ENCODE results near the gene PCDHA4. TPM values are rescaled to one million over a fixed set of nuclear protein-coding genes. Genes with fewer than 3 reads are reported as not detected.
"Not testable (repeated sequence)": the region's sequence is repeated elsewhere in the genome, so short reads cannot be mapped to it uniquely, and the experiment has no call there.

Gene PCDHA4
- total RNA-seq, 1 donor from 2014 or later = 9.7 TPM

DNA sequence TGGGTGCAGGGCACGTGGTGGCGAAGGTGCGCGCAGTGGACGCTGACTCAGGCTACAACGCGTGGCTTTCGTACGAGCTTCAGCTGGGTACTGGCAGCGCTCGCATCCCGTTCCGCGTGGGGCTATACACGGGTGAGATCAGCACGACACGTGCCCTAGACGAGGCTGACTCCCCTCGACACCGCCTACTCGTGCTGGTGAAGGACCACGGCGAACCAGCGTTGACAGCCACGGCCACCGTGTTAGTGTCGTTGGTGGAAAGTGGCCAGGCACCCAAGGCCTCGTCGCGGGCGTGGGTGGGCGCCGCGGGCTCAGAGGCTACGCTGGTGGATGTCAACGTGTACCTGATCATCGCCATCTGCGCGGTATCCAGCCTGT lies 10.2 kb upstream of the PCDHA4 start:
- Mint-ChIP-seq H3K4me1 (no peaks in the 10 kb centered on the region), H3K9me3 (peaks cover 44% of the 10 kb centered on the region), H3K27ac (no peak overlapping the region), H3K4me3 (no peak overlapping the region), H3K27me3 (ENCODE audit: insufficient read depth, low read depth) (no peaks in the 10 kb centered on the region), H3K36me3 (peaks cover 22% of the 10 kb centered on the region)
- H3K36me3 ChIP-seq = peaks cover 13% of the 10 kb centered on the region
- H3K79me2 ChIP-seq (ENCODE audit: low read depth) = no peaks in the 10 kb centered on the region
- TF ChIP-seq EZH2 (IDR thresholded peaks at IDR 0.05) (no peak), CTCF (IDR thresholded peaks at IDR 0.05) (no peak), EZH2phosphoT487 (IDR thresholded peaks at IDR 0.05) (no peak)
- H3K27me3 ChIP-seq = no peaks in the 10 kb centered on the region
- H2AFZ ChIP-seq (replicated peaks) = no peak overlapping the region
- no peak overlapping the region for H3K4me3 ChIP-seq
- no peak overlapping the region for H3K9ac ChIP-seq
- H3F3A ChIP-seq (ENCODE audit: low read depth) = no peaks in the 10 kb centered on the region
- no peak for DNase-seq (ENCODE audit: low spot score)
- H3K9me3 ChIP-seq (ENCODE audit: low read depth) = peaks cover 14% of the 10 kb centered on the region
- no peak overlapping the region for H3K4me2 ChIP-seq
- H4K20me1 ChIP-seq (ENCODE audit: low read depth) = no peaks in the 10 kb centered on the region
- no peaks in the 10 kb centered on the region for H3K4me1 ChIP-seq
- no peak overlapping the region for H3K27ac ChIP-seq

DNA sequence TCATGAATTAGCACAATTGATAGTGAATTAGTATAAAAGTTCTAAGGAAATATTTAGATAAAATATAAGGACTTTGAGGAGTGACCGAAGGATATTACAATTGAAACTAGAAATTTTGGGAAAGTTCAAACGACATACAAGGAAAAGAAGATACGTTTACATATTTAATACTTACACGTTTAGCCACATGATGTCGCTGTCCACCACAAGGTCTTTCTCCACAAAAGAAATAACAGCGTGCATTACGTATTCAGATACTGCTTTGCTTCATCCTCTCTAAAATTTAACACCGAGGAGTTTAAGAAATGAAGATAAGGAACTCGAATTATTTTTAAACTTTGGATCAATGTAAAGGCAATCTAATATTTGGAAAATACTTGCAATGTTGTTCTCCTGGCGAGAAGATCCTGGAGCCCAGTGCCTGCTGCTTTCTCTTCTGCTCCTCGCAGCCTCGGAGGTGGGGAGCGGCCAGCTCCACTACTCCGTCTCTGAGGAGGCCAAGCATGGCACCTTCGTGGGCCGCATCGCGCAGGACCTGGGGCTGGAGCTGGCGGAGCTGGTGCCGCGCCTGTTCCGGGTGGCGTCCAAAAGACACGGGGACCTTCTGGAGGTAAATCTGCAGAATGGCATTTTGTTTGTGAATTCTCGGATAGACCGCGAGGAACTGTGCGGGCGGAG lies 5.9 kb upstream of the PCDHA4 start, which contains the start of gene PCDHA3:
Gene PCDHA3, plus strand, starts transcription at position 242 of the 678 bp plus-strand sequence.
- Mint-ChIP-seq H3K27me3 (ENCODE audit: insufficient read depth, low read depth) (peaks cover 2% of the 10 kb centered on the region), H3K9me3 (peaks cover 41% of the 10 kb centered on the region), H3K4me1 (peaks cover 1% of the 10 kb centered on the region), H3K4me3 (no peak within 1 kb of the TSS), H3K36me3 (peaks cover 25% of the 10 kb centered on the region), H3K27ac (no peak within 1 kb of the TSS)
- H3F3A ChIP-seq (ENCODE audit: low read depth) = no peaks in the 10 kb centered on the region
- H3K9me3 ChIP-seq (ENCODE audit: low read depth) = peaks cover 9% of the 10 kb centered on the region
- no peaks in the 10 kb centered on the region for H3K79me2 ChIP-seq (ENCODE audit: low read depth)
- H3K9ac ChIP-seq = no peak within 1 kb of the TSS
- H4K20me1 ChIP-seq (ENCODE audit: low read depth) = no peaks in the 10 kb centered on the region
- H3K4me3 ChIP-seq = no peak within 1 kb of the TSS
- peaks cover 13% of the 10 kb centered on the region for H3K36me3 ChIP-seq
- H2AFZ ChIP-seq (replicated peaks) = no peak within 1 kb of the TSS
- DNase-seq (ENCODE audit: low spot score) = no peak
- no peak within 1 kb of the TSS for H3K4me2 ChIP-seq
- H3K27me3 ChIP-seq = no peaks in the 10 kb centered on the region
- no peak within 1 kb of the TSS for H3K27ac ChIP-seq
- TF ChIP-seq EZH2phosphoT487 (IDR thresholded peaks at IDR 0.05) = no peak
- TF ChIP-seq CTCF (IDR thresholded peaks at IDR 0.05) = peak; percentile 4
- no peaks in the 10 kb centered on the region for H3K4me1 ChIP-seq

GRCh38 chr5:140801494-140801841 lies 5.4 kb upstream of the PCDHA4 start:
- TF ChIP-seq EZH2 (IDR thresholded peaks at IDR 0.05) (no peak), EZH2phosphoT487 (IDR thresholded peaks at IDR 0.05) (no peak), CTCF (IDR thresholded peaks at IDR 0.05) (no peak)

DNA sequence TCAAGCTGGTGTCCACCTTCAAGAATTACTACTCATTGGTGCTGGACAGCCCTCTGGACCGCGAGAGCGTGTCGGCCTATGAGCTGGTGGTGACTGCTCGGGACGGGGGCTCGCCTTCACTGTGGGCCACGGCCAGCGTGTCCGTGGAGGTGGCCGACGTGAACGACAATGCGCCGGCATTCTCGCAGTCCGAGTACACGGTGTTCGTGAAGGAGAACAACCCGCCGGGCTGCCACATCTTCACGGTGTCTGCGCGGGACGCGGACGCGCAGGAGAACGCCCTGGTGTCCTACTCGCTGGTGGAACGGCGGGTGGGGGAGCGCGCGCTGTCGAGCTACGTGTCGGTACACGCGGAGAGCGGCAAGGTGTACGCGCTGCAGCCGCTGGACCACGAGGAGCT lies 4.5 kb upstream of the PCDHA4 start:
- DNase-seq (ENCODE audit: low spot score); H3K4me1 Mint-ChIP-seq; H3K27ac Mint-ChIP-seq; H3F3A ChIP-seq (ENCODE audit: low read depth); H3K27ac ChIP-seq; H3K27me3 Mint-ChIP-seq (ENCODE audit: insufficient read depth, low read depth); H3K9ac ChIP-seq; H3K4me1 ChIP-seq; H3K4me3 ChIP-seq; H3K4me2 ChIP-seq; H4K20me1 ChIP-seq (ENCODE audit: low read depth); H3K9me3 ChIP-seq (ENCODE audit: low read depth); H3K27me3 ChIP-seq; H3K79me2 ChIP-seq (ENCODE audit: low read depth); H2AFZ ChIP-seq (replicated peaks); H3K4me3 Mint-ChIP-seq: not testable (repeated sequence)
- Mint-ChIP-seq H3K9me3 (peaks cover 37% of the 10 kb centered on the region), H3K36me3 (peaks cover 22% of the 10 kb centered on the region)
- H3K36me3 ChIP-seq = peaks cover 13% of the 10 kb centered on the region

More at GRCh38 chr5:140801494-140801841, 5.4 kb upstream of the PCDHA4 start:
- H2AFZ ChIP-seq (replicated peaks) = no peak overlapping the region
- H3K4me2 ChIP-seq = no peak overlapping the region
- Mint-ChIP-seq H3K36me3 (peaks cover 25% of the 10 kb centered on the region), H3K9me3 (peaks cover 40% of the 10 kb centered on the region), H3K27ac (no peak overlapping the region), H3K4me3 (no peak overlapping the region), H3K4me1 (peaks cover 3% of the 10 kb centered on the region), H3K27me3 (ENCODE audit: insufficient read depth, low read depth) (peaks cover 2% of the 10 kb centered on the region)
- no peak overlapping the region for H3K4me3 ChIP-seq
- H3K27ac ChIP-seq = no peak overlapping the region
- DNase-seq (ENCODE audit: low spot score) = no peak
- H3K27me3 ChIP-seq = no peaks in the 10 kb centered on the region
- H3F3A ChIP-seq (ENCODE audit: low read depth) = no peaks in the 10 kb centered on the region
- H3K9ac ChIP-seq = no peak overlapping the region
- H4K20me1 ChIP-seq (ENCODE audit: low read depth) = no peaks in the 10 kb centered on the region
- no peaks in the 10 kb centered on the region for H3K4me1 ChIP-seq
- no peaks in the 10 kb centered on the region for H3K79me2 ChIP-seq (ENCODE audit: low read depth)
- peaks cover 13% of the 10 kb centered on the region for H3K36me3 ChIP-seq
- H3K9me3 ChIP-seq (ENCODE audit: low read depth) = peaks cover 9% of the 10 kb centered on the region
